HG02642 (cell line): ENCODE measurements around the gene MUCL3.
A peak's percentile ranks its signal among the peaks of the same experiment; 100 is the strongest.
"Not testable (repeated sequence)": the region's sequence is repeated elsewhere in the genome, so short reads cannot be mapped to it uniquely, and the experiment has no call there.

Experiments
- ATAC-seq: cut with Tn5 transposase; IDR thresholded peaks from one replicate; pipeline ENCODE4 v1.9.1; 2021; ENCODE audit warnings: mild to moderate bottlenecking; ENCODE audit not compliant: unreplicated experiment, poor library complexity

The MUCL3 gene

GRCh38 chr6:30908700-30909099 lies 32.1 kb upstream of the MUCL3 start:
- ATAC-seq: no peak

GRCh38 chr6:30910473-30910872 lies 30.3 kb upstream of the MUCL3 start:
- ATAC-seq: not testable (repeated sequence)

- ATAC-seq: no peak
Observed at GRCh38 chr6:30912746-30913520, 27.8 kb upstream of the MUCL3 start.

GRCh38 chr6:30913721-30914075 lies 27.1 kb upstream of the MUCL3 start:
- peak; percentile 6 for ATAC-seq

- ATAC-seq: peak; percentile 87
Observed at GRCh38 chr6:30914076-30914853, 26.5 kb upstream of the MUCL3 start, which contains the start of gene VARS2. Gene VARS2, plus strand, starts transcription at chr6:30914238. Its CDS starts 599 bp downstream, at chr6:30914837.

GRCh38 chr6:30914854-30915590 lies 25.8 kb upstream of the MUCL3 start:
- no peak for ATAC-seq

GRCh38 chr6:30915591-30915946 lies 25.2 kb upstream of the MUCL3 start:
- no peak for ATAC-seq

GRCh38 chr6:30917041-30917440 lies 23.7 kb upstream of the MUCL3 start:
- no peak for ATAC-seq

GRCh38 chr6:30917487-30917886 lies 23.3 kb upstream of the MUCL3 start:
- ATAC-seq: no peak

- no peak for ATAC-seq
Observed at GRCh38 chr6:30918670-30919069, 22.1 kb upstream of the MUCL3 start.

- ATAC-seq: no peak
Observed at GRCh38 chr6:30922447-30922852, 18.3 kb upstream of the MUCL3 start.

- ATAC-seq: not testable (repeated sequence)
Observed at GRCh38 chr6:30924040-30924627, 16.6 kb upstream of the MUCL3 start.

GRCh38 chr6:30926644-30927043 lies 14.1 kb upstream of the MUCL3 start:
- no peak for ATAC-seq

GRCh38 chr6:30927080-30927479 lies 13.7 kb upstream of the MUCL3 start:
- ATAC-seq: not testable (repeated sequence)

- no peak for ATAC-seq
Observed at GRCh38 chr6:30928677-30929076, 12.1 kb upstream of the MUCL3 start.

- no peak for ATAC-seq
Observed at GRCh38 chr6:30930506-30930905, 10.3 kb upstream of the MUCL3 start.

- ATAC-seq: no peak
Observed at GRCh38 chr6:30931272-30931671, 9.5 kb upstream of the MUCL3 start.

GRCh38 chr6:30931969-30932645 lies 8.7 kb upstream of the MUCL3 start, which contains the start of gene SFTA2:
Gene SFTA2, minus strand, starts transcription at chr6:30932170. Its CDS starts 74 bp downstream, at chr6:30932096.
- ATAC-seq: no peak

GRCh38 chr6:30932665-30933365 lies 8.0 kb upstream of the MUCL3 start:
- ATAC-seq: no peak
